Stimulated activated CD4-positive, alpha-beta T cell treated with anti-CD3 and anti-CD28 coated beads, TNF-alpha, amount 100 ng/mL, for 1 hour (primary cell): Measurements from ENCODE around the gene IGLL1.
A peak's percentile ranks its signal among the peaks of the same experiment; 100 is the strongest.
"Not testable (repeated sequence)": the region's sequence is repeated elsewhere in the genome, so short reads cannot be mapped to it uniquely, and the experiment has no call there.

ENCODE experiments used
- DNase-seq, 3 donors: peaks; one replicate each; pipeline ENCODE4 v3.0.0-alpha.2; 2020; ENCODE audit warnings: low read depth in 3 of 3, low spot score in 1 of 3

IGLL1 gene

DNA sequence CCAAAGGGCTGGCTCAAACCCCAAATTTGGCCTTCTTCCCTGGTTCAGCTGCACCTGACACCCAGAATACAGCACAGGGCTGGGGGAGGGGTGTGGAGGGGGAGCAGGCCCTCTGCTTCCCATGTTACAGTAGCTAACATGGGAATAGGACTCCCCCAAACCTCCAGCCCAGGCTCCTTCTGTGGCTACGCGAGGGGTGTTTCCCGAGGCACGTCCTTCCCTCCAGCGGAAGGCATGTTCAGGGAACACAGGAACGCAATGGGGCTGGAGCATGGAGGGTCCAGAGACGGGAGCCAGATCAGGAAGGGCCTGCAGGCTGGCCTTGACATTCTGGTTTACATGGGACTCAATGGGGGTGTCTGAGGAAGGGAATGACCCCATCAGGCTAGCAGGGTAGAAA lies 11.8 kb upstream of the IGLL1 start:
- no peak for DNase-seq

DNA sequence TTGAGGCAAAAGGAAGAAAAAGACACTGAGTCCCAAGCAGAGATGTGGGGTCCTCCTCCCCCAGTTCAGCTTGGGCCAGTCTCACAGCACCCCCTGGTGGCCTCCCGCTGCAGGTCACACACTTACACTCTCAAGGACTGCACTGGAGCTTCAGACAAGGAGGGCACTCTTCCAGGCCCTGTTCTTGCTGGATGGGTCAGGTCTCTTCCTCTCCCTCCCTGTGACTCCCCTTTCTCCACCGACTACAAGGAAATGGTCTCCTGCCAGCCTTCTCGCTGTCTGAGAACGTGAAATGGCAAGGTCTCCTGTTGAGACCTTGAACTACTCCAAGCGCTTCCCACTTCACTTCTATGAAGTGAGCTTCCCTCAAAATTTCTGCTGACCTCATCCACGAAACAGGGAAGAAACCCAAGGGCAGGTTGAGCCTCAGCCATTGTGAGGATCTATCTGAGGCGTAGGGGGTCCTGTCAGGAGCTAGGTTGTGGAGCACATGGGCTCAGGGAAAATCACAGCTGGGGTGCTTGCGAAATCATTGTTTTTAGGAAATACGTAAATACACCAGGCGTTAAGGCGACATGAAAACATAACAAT lies 11.2 kb upstream of the IGLL1 start:
- peak in 2 of 3 donors; percentile 6 to 42 for DNase-seq

DNA sequence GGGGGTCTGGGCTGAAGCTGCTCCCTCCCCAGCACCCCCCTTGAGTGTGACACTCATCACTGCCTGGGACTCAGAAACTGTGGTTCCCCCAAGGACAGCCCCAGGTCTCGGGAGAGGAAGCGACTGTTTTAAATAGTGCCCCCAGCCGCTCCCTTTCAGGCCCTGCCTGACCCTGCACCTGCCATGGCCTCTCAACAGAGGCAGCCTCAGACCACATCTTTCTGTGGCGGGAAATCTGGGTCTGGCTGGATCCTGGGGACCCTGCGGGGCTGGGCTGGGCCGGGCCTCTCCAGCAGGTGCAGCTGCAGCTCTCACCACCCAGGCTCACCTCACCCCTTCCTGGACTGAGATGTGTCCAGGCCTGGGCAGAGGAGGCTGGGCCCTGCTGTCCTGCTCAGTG lies 3.7 kb upstream of the IGLL1 start:
- no peak for DNase-seq

- DNase-seq, result no peak
These were observed 3.1 kb upstream of the IGLL1 start for GRCh38 chr22:23583153-23583552.

- DNase-seq, result no peak
These were observed 1.2 kb upstream of the IGLL1 start for GRCh38 chr22:23581260-23581650.

DNA sequence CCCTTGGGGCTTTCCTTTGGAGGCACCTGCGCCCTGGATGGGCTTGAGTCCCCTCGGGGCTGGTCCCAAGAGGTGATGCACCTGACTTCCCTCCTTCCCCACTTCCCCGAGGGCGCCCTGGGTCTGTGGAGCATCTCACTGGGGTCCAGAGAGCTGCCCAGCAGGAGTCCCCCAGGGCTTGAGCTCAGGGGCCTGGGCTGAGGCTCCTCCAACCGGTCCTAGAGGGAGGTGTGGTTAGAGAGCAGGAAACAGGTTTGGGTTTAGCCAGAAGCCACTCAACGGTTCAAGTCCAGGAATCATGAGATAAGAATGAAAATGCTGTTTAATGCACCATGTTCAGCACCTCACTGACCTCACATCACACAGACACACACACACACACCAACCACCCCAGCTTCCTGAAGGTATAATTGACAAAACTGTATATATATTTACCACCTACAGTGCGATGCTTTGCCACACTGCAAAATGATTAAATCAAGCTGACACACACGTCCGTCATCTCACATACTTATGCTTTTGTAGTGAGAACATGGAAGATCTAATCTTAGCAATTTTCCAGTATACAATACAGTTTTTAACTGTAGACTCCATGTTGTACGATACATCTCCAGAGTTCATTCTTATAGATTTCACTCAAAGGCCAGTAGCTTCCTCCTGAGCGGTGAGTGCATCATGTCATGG lies 628 bp upstream of the IGLL1 start:
- no peak for DNase-seq

DNA sequence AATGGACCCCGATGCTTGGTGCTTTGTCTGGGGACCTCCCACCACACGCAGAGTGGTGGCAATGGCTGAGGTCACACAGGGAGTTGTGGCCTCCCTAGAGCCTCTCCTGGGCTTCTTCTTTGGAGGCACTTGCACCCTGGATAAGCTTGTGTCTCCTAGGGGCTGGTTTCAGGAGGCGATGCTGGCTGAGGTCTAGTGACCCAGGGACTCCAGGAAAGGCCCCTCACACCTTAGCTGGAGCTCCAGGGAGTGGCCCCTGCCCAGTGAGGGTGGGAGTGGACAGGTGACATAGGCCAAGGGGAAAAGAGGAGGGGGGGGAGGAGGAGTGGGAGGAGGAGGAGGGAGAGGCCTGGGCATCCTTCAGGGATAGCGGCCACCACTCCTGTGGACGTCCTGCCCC lies 810 bp downstream of the IGLL1 start:
- no peak for DNase-seq

- DNase-seq, result no peak
These were observed 1.8 kb downstream of the IGLL1 start for GRCh38 chr22:23578306-23578705.

GRCh38 chr22:23576681-23577080 lies 3.4 kb downstream of the IGLL1 start:
- DNase-seq, result no peak

- no peak for DNase-seq
These were observed 4.5 kb downstream of the IGLL1 start for GRCh38 chr22:23575601-23576000.

DNA sequence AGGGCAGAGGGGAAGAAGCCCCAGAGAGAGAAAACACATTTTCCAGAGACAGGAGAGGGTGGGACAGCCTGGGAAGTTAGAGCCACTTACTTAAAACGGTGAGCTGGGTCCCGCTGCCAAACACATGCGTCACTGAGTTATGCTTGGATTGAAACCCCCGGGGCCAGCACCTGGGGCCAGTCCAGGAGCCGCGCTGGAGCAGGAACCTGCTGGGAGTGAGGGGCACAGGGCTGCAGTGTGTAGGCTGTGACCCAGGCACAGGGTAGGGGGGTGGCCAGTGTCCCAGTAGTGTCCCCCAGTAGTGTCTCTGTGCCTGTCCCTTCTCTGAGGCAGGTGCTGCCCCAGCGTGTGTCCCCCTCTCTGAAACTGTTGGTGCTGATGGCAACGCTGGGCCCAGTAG lies 5.2 kb downstream of the IGLL1 start:
- no peak for DNase-seq

- DNase-seq, result no peak
These were observed 5.7 kb downstream of the IGLL1 start for GRCh38 chr22:23574371-23574811.

DNA sequence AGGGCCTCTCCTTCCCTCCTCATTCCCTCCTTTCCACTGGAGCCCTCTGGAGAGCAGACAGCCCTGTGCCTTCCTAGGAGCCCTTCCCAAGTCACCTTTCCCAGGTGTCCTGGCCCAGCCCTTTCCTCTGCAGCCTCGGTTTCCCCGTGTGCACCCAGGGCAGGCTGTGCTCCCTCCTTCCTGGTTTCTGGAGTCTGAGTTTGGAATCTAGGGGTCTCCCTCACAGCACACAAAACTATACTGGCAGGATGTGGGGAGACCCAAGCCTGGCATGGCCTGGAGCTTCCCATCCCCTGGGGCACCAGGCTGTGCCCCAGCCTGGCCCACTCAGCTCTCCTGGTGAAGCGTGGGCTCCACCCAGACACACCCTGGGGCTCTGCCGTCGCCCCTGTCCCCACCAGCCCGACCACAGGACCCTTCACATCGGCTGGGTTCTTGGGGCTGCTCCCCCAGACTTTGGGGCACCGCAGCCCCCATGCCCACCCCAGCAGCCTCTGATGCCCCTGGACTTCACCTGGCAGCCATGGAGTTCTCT lies 6.3 kb downstream of the IGLL1 start:
- not testable (repeated sequence) for DNase-seq

- DNase-seq, result not testable (repeated sequence)
These were observed 7.0 kb downstream of the IGLL1 start for GRCh38 chr22:23573106-23573505.

GRCh38 chr22:23571486-23571885 lies 8.6 kb downstream of the IGLL1 start:
- DNase-seq, result no peak

DNA sequence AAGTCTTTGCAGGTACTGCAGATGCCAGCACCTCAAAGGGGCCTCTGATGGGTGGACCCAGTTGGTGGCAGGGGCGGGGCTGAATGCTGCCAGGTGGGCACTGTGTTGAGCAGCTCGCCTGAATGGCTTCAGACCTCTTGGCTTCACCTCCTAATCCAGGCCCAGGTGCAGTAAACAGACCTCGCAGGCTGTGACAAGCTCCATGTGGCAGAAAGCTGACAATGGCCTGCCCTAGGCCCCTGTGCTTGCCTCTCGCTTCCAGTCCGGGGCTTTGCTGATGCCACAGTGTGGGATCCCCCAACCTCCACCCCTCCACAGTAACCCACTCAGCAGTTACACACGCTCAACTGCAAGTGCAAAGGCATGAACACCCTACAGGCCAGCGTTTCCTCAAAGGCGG lies 9.4 kb downstream of the IGLL1 start:
- DNase-seq, result no peak

DNA sequence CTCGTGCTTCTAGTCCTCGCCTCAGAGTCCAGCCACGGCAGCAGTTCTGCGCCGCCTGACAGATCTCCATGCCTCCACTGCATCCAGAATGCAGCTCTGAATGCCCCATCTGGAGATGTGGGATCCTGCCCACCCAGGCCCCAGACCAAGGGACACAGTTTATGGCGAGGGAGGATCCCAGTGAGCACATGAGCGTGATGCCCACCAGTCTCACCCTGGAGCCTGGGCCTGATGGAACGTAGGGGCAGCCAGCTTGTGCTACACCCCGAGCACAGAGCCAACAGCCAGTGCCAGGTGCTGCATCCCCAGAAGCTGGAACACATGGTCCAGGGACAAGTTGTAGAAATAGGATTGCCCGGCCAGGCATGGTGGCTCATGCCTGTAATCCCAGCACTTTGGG lies 10.4 kb downstream of the IGLL1 start:
- no peak for DNase-seq

GRCh38 chr22:23569291-23569690 lies 10.8 kb downstream of the IGLL1 start:
- DNase-seq, result no peak

DNA sequence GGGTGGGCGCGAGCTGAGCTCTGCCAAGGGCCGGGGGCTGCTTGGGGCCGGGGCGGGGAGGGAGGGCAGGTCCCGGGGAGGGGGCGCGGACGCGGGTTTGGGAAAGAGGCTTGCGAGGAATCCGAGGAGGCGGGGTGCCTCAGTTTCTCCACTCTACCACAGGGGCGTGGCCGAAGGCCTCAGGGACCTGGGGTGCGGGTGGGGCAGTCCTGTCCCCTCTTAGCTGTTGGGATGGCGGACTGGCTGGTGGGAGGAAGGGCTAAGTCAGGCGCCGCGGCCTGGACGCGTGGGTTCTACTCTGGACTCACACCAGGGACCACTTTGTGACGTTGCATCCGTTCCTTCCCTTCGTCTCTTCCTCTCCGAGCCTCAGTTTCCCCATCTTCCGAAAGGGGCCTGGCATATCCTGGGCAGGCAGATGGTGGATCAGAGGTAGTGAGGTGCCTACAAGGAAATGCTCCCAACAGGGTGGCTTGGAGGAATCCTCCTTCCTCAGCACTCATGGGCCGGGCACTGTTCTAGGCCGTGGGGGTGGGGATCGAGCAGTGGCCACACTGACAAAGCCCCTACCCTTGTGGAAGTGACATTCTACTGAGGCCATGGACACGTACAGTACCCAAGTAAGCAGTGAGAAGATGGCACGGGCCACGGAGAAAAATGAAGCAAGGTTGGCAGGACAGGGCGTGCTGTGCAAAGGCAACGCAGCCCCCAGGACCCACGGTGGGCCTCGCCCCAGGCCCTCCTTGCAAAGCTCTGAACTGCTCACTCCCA lies 13.2 kb downstream of the IGLL1 start:
- no peak for DNase-seq

- DNase-seq, result no peak
These were observed 14.0 kb downstream of the IGLL1 start for GRCh38 chr22:23565915-23566704.

- no peak for DNase-seq
These were observed 14.7 kb downstream of the IGLL1 start for GRCh38 chr22:23565305-23565914.
